Effector memory CD4-positive, alpha-beta T cell (primary cell): ENCODE data around the gene FARSB.

Experiments
- DNase-seq, 3 donors: peaks; one replicate each; pipeline ENCODE4 v3.0.0-alpha.2; 2020
- H3K27ac ChIP-seq: 2 replicates; pipeline ENCODE4 v1.7.0; 2013; ENCODE audit warnings: mild to moderate bottlenecking, low read length, moderate library complexity; ENCODE audit not compliant: insufficient read depth, poor library complexity, severe bottlenecking
- H3K27me3 ChIP-seq: replicated peaks from 2 replicates; pipeline ENCODE4 v1.7.0; 2013; ENCODE audit warnings: mild to moderate bottlenecking, low read length; ENCODE audit not compliant: insufficient read depth, control insufficient read depth, poor library complexity, severe bottlenecking
- H3K36me3 ChIP-seq: 2 replicates; pipeline ENCODE4 v1.7.0; 2013; ENCODE audit warnings: mild to moderate bottlenecking, low read length, moderate library complexity; ENCODE audit not compliant: control insufficient read depth, insufficient read depth
- H3K4me1 ChIP-seq: 2 replicates; pipeline ENCODE4 v1.7.0; 2013; ENCODE audit warnings: low read length, mild to moderate bottlenecking; ENCODE audit not compliant: control insufficient read depth, insufficient read depth, poor library complexity, severe bottlenecking
- H3K4me3 ChIP-seq: 2 replicates; pipeline ENCODE4 v1.7.0; 2013; ENCODE audit warnings: low read length, low read depth, mild to moderate bottlenecking; ENCODE audit not compliant: insufficient read depth, poor library complexity, severe bottlenecking
- H3K9me3 ChIP-seq: 2 replicates; pipeline ENCODE4 v1.7.0; 2013; ENCODE audit warnings: mild to moderate bottlenecking, low read length, moderate library complexity; ENCODE audit not compliant: control insufficient read depth

The FARSB gene

DNA sequence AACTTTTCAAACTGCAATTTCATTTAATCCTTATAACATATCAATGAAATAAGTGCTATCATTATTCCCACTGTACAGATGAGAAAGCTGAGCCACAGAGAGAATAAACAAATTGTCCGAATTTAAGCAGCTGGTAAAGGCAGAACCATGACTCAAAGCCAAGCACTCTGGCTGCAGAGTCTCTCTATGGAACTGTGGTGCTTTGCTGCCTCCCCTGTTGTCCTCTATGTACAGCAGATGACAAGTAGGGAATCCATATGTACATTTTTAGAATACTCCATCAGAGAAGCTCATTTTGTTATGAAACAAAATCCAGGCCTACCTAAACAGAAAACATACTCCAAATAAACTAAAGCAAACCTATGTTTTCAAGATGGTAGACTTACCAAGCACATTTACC is 45.1 kb downstream of the FARSB start:
- peaks cover 40% of the 10 kb centered on the region for H3K36me3 ChIP-seq
- no peak overlapping the region for H3K4me3 ChIP-seq
- H3K27me3 ChIP-seq = no peaks in the 10 kb centered on the region
- DNase-seq = no peak
- H3K4me1 ChIP-seq = no peaks in the 10 kb centered on the region
- H3K27ac ChIP-seq = no peak overlapping the region
- no peaks in the 10 kb centered on the region for H3K9me3 ChIP-seq

DNA sequence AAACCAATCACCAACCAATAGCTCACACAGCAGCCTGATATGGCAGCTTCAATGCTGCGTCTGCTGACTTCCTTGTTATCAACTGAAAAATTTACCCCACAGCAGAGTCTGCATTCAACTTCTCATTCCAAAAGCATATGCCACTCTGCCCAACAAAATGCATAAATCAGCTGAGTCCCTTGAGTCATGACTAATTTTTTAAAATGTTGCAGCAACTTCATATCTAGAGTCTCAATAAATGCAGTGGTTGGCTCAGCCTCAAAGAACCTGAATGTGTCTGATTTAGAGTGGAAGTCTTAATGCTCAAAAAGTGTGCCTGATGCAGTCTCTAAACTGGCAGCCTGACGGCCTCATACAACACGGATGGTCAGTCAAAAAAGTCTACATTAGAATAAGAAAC is 46.5 kb downstream of the FARSB start:
- Histone ChIP-seq H3K27ac (no peak overlapping the region), H3K36me3 (peaks cover 32% of the 10 kb centered on the region), H3K4me1 (no peaks in the 10 kb centered on the region), H3K9me3 (no peaks in the 10 kb centered on the region), H3K27me3 (no peaks in the 10 kb centered on the region), H3K4me3 (no peak overlapping the region)
- DNase-seq = no peak

DNA sequence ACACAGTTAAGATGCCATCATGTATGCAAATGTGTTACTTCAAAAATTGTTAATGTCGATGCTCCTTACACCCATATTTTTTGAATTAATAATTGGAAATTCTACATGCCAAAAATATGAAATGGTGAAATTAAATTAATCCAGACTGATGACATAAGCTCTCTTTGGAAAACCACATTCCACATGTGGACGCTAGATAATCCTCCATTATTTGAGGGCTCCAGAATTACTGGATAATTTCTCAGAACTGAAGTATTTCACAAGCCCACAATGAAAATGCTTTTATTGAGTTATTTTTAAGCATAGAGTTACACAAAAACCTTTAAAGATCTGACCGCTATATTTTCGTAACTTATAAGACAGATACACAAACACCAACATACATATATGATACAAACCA is 47.8 kb downstream of the FARSB start:
- DNase-seq = no peak
- peaks cover 28% of the 10 kb centered on the region for H3K36me3 ChIP-seq
- no peaks in the 10 kb centered on the region for H3K4me1 ChIP-seq
- no peaks in the 10 kb centered on the region for H3K9me3 ChIP-seq
- no peaks in the 10 kb centered on the region for H3K27me3 ChIP-seq
- no peak overlapping the region for H3K27ac ChIP-seq
- H3K4me3 ChIP-seq = no peak overlapping the region

DNA sequence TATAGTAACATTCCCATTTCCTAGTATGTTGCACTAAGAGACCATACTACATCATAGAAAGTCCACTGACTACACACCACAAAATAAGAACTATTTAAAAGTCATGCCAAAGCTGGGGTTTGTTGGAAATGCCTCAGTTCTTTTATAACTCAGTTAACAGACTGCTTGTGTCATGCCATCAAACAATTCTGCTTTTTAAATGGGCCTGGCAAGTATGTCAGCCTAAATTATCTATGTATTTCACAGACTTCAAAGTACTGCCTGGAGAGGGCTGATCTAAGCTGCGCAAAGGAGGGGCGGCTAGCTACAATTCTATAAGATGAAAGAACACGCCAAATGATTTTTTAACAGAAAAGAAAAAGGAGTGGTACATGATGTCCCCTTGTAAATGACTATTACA is 49.6 kb downstream of the FARSB start:
- Histone ChIP-seq H3K4me3 (no peak overlapping the region), H3K27ac (no peak overlapping the region), H3K27me3 (no peaks in the 10 kb centered on the region), H3K36me3 (peaks cover 14% of the 10 kb centered on the region), H3K9me3 (no peaks in the 10 kb centered on the region), H3K4me1 (no peaks in the 10 kb centered on the region)
- DNase-seq = no peak

DNA sequence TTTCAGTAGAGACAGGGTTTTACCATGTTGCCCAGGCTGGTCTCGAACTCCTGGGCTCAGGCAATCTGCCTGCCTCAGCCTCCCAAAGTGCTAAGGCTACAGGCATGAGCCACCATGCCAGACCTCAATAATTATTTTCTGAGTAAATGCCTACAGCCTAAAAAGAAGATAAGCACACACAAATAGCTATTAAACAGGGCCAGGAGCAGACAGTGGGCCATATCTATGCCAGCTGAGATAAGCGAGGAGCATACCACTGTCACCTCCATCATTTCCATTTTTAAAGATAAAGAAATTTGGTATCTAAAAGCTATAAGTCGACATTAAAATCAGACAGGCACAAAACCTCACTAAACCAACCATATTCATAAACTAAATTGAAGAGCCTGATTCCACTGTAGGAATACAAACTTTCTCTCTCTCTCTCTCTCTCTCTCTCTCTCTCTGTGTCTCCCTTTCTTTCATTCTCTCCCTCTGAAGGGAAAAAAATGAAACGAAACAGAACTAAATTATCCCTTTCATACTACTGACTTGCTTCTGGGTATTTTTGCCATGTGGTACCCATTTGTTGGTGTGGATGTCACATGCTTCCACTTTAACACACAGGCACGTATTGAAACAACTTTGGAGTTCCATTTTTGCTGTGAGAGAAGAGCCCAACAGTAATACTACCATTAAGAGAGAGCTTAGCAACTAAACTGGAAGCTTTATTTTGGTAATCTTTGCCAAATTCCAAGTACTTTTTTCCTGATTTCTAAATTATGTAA is 51.0 kb downstream of the FARSB start:
- no peaks in the 10 kb centered on the region for H3K27me3 ChIP-seq
- DNase-seq = no peak
- H3K36me3 ChIP-seq = peaks cover 20% of the 10 kb centered on the region
- no peaks in the 10 kb centered on the region for H3K9me3 ChIP-seq
- no peaks in the 10 kb centered on the region for H3K4me1 ChIP-seq
- no peak overlapping the region for H3K4me3 ChIP-seq
- no peak overlapping the region for H3K27ac ChIP-seq

DNA sequence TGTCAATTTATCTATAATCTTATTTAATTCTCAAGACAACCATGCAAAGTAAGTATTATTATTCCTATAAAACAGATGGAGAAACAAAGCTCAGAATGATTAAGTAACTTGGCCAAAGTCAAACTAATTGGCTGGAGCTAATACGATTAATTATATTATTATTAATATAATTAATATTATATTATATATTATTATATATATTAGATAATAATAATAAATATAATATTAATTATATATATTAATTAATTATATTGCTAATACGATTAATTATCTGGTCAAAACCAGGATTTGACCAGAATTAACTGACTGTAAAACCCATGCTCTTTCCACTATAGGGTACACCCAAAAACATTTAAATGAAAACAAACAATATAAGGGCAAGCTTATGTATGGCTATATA is 52.4 kb downstream of the FARSB start:
- Histone ChIP-seq H3K27ac (no peak overlapping the region), H3K9me3 (no peaks in the 10 kb centered on the region), H3K27me3 (no peaks in the 10 kb centered on the region), H3K4me1 (no peaks in the 10 kb centered on the region), H3K4me3 (no peak overlapping the region), H3K36me3 (peaks cover 20% of the 10 kb centered on the region)
- DNase-seq = no peak

DNA sequence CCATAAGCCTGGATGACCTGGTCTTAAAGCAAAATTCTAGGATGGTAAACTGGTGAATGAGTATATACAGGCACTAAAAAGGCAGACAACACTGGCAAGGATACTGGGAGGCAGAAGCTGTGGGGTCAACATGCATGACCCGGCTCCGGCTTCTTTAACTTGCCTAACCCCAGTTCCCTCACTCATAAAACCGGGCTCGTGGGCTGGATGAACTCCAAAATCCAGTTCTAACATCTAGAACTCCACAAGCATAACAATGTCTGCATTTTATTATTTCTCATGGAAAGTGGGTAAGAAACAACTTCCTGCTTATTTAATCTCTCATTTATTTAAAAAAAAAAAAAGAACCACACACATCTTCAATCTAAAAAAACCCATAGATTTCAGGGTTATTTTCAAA is 57.3 kb downstream of the FARSB start:
- Histone ChIP-seq H3K4me1 (no peaks in the 10 kb centered on the region), H3K4me3 (no peak overlapping the region), H3K36me3 (peaks cover 17% of the 10 kb centered on the region), H3K27ac (no peak overlapping the region), H3K9me3 (no peaks in the 10 kb centered on the region), H3K27me3 (no peaks in the 10 kb centered on the region)
- DNase-seq = no peak

DNA sequence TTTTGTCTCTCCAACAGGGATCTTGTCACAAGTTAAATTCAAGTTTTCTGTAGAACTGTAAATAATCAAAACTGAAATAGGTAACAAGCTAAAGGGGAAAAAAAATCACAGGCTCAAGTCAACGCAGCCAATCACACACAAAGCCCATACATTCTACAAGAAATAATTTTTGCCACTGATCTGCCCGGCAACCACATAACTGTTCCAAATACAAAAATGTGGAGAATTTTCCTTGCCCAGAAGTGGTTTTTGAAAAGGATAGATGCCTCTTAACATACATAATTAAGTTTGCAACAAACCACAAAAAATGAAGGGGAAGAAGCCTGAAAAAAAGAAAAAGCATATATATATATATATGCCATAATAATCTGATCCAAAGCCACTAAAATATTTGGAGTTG is 60.3 kb downstream of the FARSB start:
- Histone ChIP-seq H3K27ac (no peak overlapping the region), H3K4me1 (no peaks in the 10 kb centered on the region), H3K27me3 (no peaks in the 10 kb centered on the region), H3K4me3 (no peak overlapping the region), H3K9me3 (no peaks in the 10 kb centered on the region), H3K36me3 (peaks cover 22% of the 10 kb centered on the region)
- DNase-seq = no peak

DNA sequence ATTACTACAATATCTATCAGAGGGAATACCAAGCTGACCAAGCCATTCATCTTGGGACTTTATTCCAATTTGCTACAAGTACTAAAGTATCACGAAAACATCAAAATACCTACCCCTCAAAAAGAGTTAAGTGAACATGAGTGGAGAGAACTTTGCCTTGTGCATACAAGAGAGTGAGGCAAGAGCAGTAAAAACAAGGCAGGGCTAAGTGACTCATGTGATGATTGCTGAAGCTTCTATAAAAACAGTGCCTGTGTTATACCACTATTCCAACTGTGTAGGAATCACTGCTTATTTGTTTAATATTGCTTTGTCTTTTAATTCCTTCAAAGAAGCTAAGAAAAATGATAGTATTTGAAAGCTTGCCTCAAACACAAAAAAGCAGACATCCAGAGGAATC is 61.2 kb downstream of the FARSB start:
- Histone ChIP-seq H3K4me3 (no peak overlapping the region), H3K27me3 (no peaks in the 10 kb centered on the region), H3K36me3 (peaks cover 14% of the 10 kb centered on the region), H3K9me3 (no peaks in the 10 kb centered on the region), H3K4me1 (no peaks in the 10 kb centered on the region), H3K27ac (no peak overlapping the region)
- no peak for DNase-seq

DNA sequence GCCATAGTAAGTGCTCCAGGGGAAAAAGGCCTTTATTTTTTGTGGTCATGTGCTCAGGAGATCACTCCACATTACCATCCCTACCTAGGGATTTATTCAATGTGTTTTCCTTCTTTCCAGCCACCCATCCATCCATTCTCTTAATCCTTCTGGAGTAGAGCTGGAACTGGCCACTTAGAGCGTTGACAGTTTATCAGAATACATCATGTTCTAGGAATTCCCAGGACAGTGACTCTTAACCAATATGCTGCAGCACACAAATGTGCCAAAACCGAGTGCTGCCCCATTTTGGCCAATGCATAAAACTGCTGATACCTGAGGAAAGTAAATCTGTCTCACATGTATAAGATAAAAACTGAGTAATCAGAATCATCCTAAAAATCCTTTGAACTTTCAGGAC is 63.7 kb downstream of the FARSB start:
- H3K27ac ChIP-seq = no peak overlapping the region
- no peak for DNase-seq
- H3K9me3 ChIP-seq = no peaks in the 10 kb centered on the region
- H3K36me3 ChIP-seq = peaks cover 4% of the 10 kb centered on the region
- H3K27me3 ChIP-seq = no peaks in the 10 kb centered on the region
- H3K4me3 ChIP-seq = no peak overlapping the region
- H3K4me1 ChIP-seq = no peaks in the 10 kb centered on the region
